HCT116 (cell line): ENCODE data around the gene BCAS4. TPM values are rescaled to one million over a fixed set of nuclear protein-coding genes. Genes with fewer than 3 reads are reported as not detected.

Source experiments
- ATAC-seq: fragments of 200-7000 bp; cut with Tn5 transposase; 2 replicates; pipeline ENCODE4 v1.9.1; 2020; ENCODE audit warnings: mild to moderate bottlenecking, moderate library complexity
- BruUV-seq: library from RNA; stranded (reverse); fragments of 400-500 nt; replicated peaks from 2 replicates; lab custom pipeline; 2021; lab: Mats Ljungman, UMichigan
- CTCF ChIA-PET: fragments of 300-600 bp; sonication (Branson Sonifier 250); formaldehyde crosslinking; loops from one replicate; lab custom pipeline; 2021; ENCODE audit warnings: antibody characterized with exemption; lab: Charles Lee
- POLR2A ChIA-PET: fragments of 300-600, 350-600 bp; sonication (Branson Sonifier 250); formaldehyde crosslinking; loops from one replicate; lab custom pipeline; 2021; ENCODE audit warnings: antibody characterized with exemption; lab: Charles Lee
- RAD21 ChIA-PET, 2 experiments: fragments of 300-600 bp; sonication (Branson Sonifier 250); formaldehyde crosslinking; loops; one replicate each; lab custom pipeline; 2023; ENCODE audit warnings: low total read pairs in 2 of 2; ENCODE audit not compliant: uncharacterized antibody in 2 of 2, unreplicated experiment in 2 of 2, low non-redundant PET in 1 of 2; lab: Charles Lee
- DNase-seq: peaks from one replicate; pipeline ENCODE4 v3.0.0-alpha.2; 2010; ENCODE audit warnings: low read depth, low spot score
- H2AFZ ChIP-seq: fragments of 200-600 bp; shearing (Covaris generic), sonication (generic); 2 replicates; pipeline ENCODE4 v1.6.1; 2017; ENCODE audit warnings: low read depth, mixed run types, mixed read lengths, antibody characterized with exemption, low read length; ENCODE audit not compliant: poor library complexity, severe bottlenecking
- H3K27ac ChIP-seq: 2 replicates; pipeline ENCODE4 v1.5.1; 2012; ENCODE audit warnings: low read depth, low read length
- H3K27me3 ChIP-seq: fragments of 200-600 bp; sonication (generic); 2 replicates; pipeline ENCODE4 v1.6.1; 2016; ENCODE audit warnings: mixed run types, low read length, mixed read lengths; ENCODE audit not compliant: insufficient read depth
- H3K36me3 ChIP-seq, 2 experiments: fragments of 200-500 bp in 1 of 2; fragments of 200-600 bp in 1 of 2; sonication (Bioruptor generic) in 1 of 2; sonication (generic) in 1 of 2; 2 replicates each; pipeline versions ENCODE4 v1.5.1 to v1.6.1; 2014 to 2016; ENCODE audit warnings: low read length in 2 of 2, inconsistent platforms in 1 of 2, mixed read lengths in 1 of 2, mixed run types in 1 of 2; ENCODE audit not compliant: insufficient read depth in 2 of 2, control insufficient read depth in 1 of 2
- H3K4me1 ChIP-seq, 2 experiments: fragments of 200-600 bp in 1 of 2; sonication (generic) in 1 of 2; 2 replicates each; pipeline versions ENCODE4 v1.5.1 to v1.6.1; 2012 to 2017; ENCODE audit warnings: low read length in 2 of 2, inconsistent platforms in 1 of 2, mild to moderate bottlenecking in 1 of 2, mixed read lengths in 1 of 2, mixed run types in 1 of 2, moderate library complexity in 1 of 2; ENCODE audit not compliant: insufficient read depth in 2 of 2, control insufficient read depth in 1 of 2
- H3K4me2 ChIP-seq: fragments of 200-600 bp; sonication (generic); 2 replicates; pipeline ENCODE4 v1.6.1; 2017; ENCODE audit warnings: mixed run types, low read length, mixed read lengths
- H3K4me3 ChIP-seq, 2 experiments: fragments of 200-600 bp in 1 of 2; sonication (generic) in 1 of 2; replicated peaks in 1 of 2; 2 replicates each; pipeline ENCODE4 v1.5.1; 2011 to 2016; ENCODE audit warnings: low read length in 2 of 2, control low read depth in 1 of 2, low read depth in 1 of 2, mild to moderate bottlenecking in 1 of 2, mixed read lengths in 1 of 2, mixed run types in 1 of 2
- H3K79me2 ChIP-seq: fragments of 200-600 bp; sonication (generic); 2 replicates; pipeline ENCODE4 v1.6.1; 2017; ENCODE audit warnings: mild to moderate bottlenecking, mixed run types, low read length, moderate library complexity, mixed read lengths; ENCODE audit not compliant: insufficient read depth
- H3K9ac ChIP-seq: fragments of 200-600 bp; sonication (generic); 2 replicates; pipeline ENCODE4 v1.6.1; 2016; ENCODE audit warnings: low read length, mixed read lengths
- H3K9me2 ChIP-seq: fragments of 200-600 bp; sonication (generic), shearing (Covaris generic); 2 replicates; pipeline ENCODE4 v1.6.1; 2017; ENCODE audit warnings: mixed run types, mild to moderate bottlenecking, moderate library complexity; ENCODE audit not compliant: insufficient read depth
- H3K9me3 ChIP-seq, 2 experiments: fragments of 200-500 bp in 1 of 2; fragments of 200-600 bp in 1 of 2; sonication (Bioruptor generic) in 1 of 2; sonication (generic) in 1 of 2; 2 replicates each; pipeline ENCODE4 v1.6.1; 2014 to 2017; ENCODE audit warnings: low read length in 2 of 2, mixed read lengths in 2 of 2, inconsistent platforms in 1 of 2, low read depth in 1 of 2, mild to moderate bottlenecking in 1 of 2, mixed run types in 1 of 2, moderate library complexity in 1 of 2; ENCODE audit not compliant: control insufficient read depth in 1 of 2, insufficient read depth in 1 of 2
- H4K20me1 ChIP-seq: fragments of 200-600 bp; sonication (generic), shearing (Covaris generic); 2 replicates; pipeline ENCODE4 v1.6.1; 2017; ENCODE audit warnings: mixed run types, mild to moderate bottlenecking, moderate library complexity; ENCODE audit not compliant: insufficient read depth
- ATF3 ChIP-seq: IDR thresholded peaks from 2 replicates; pipeline ENCODE4 v1.6.1; 2012
- CBX3 ChIP-seq: IDR thresholded peaks from 2 replicates; pipeline ENCODE4 v1.6.1; 2012; ENCODE audit warnings: low read depth
- CTCF ChIP-seq, 3 experiments: fragments of 200-600 bp in 1 of 3; sonication (generic) in 1 of 3; IDR thresholded peaks in 2 of 3; conservative IDR thresholded peaks in 1 of 3; 2 replicates each; pipeline ENCODE4 v1.5.1; 2012 to 2017; ENCODE audit warnings: low read depth in 2 of 3, low read length in 2 of 3, antibody characterized with exemption in 1 of 3, borderline replicate concordance in 1 of 3, control low read depth in 1 of 3, mild to moderate bottlenecking in 1 of 3, mixed read lengths in 1 of 3, mixed run types in 1 of 3, moderate library complexity in 1 of 3; ENCODE audit not compliant: insufficient read depth in 1 of 3
- EGR1 ChIP-seq: IDR thresholded peaks from 2 replicates; pipeline ENCODE4 v1.6.1; 2012; ENCODE audit warnings: low read depth
- ELF1 ChIP-seq: IDR thresholded peaks from 2 replicates; pipeline ENCODE4 v1.6.1; 2012; ENCODE audit warnings: low read depth, borderline replicate concordance
- EZH2 ChIP-seq: fragments of 200-600 bp; sonication (generic); IDR thresholded peaks from 2 replicates; pipeline ENCODE4 v1.6.1; 2017; ENCODE audit warnings: antibody characterized with exemption, mixed run types
- EZH2phosphoT487 ChIP-seq: fragments of 200-600 bp; IDR thresholded peaks from 2 replicates; pipeline ENCODE4 v1.6.1; 2018; ENCODE audit warnings: antibody characterized with exemption, borderline replicate concordance
- JUND ChIP-seq: IDR thresholded peaks from 2 replicates; pipeline ENCODE4 v1.6.1; 2012
- MAX ChIP-seq: IDR thresholded peaks from 2 replicates; pipeline ENCODE4 v1.6.1; 2012
- POLR2A ChIP-seq: IDR thresholded peaks from 2 replicates; pipeline ENCODE4 v1.7.0; 2011; ENCODE audit warnings: borderline replicate concordance; ENCODE audit not compliant: insufficient read depth, insufficient read length; ENCODE audit errors: extremely low read depth
- SIN3A ChIP-seq: IDR thresholded peaks from 2 replicates; pipeline ENCODE4 v1.6.1; 2012; ENCODE audit warnings: low read depth
- ZNF274 ChIP-seq: fragments of 200-500 bp; sonication (Bioruptor generic); IDR thresholded peaks from 2 replicates; pipeline ENCODE4 v1.6.1; 2014; ENCODE audit warnings: mild to moderate bottlenecking, low read depth, low read length, inconsistent platforms
- intact Hi-C: fragments of 100-400 bp; cut with micrococcal nuclease; formaldehyde crosslinking; loops from 2 replicates; pipeline ENCODE4 v1.10.0; 2022
- total RNA-seq: library from RNA; stranded (reverse); gene quantifications from one replicate; pipeline ENCODE4 v1.2.1, GENCODE V29; 2021; ENCODE audit not compliant: unreplicated experiment

The BCAS4 gene
- total RNA-seq, 1 experiment from 2014 or later: 18.9 TPM

GRCh38 chr20:50901301-50901700 is 106.4 kb downstream of the BCAS4 start:
- ATAC-seq (no peak), DNase-seq (no peak)
- H3K9me3 ChIP-seq: no peaks in the 10 kb centered on the region
- no peak overlapping the region for H3K9ac ChIP-seq
- no peak overlapping the region for H2AFZ ChIP-seq
- ChIA-PET RAD21 (interaction anchor here in 1 of 2 experiments (0.7 kb wide), 1 partner anchor 28 kb away, joined by 3 read pairs; no protein-coding TSS in a partner anchor), POLR2A (no interaction called here)
- no peaks in the 10 kb centered on the region for H3K27me3 ChIP-seq
- no peak overlapping the region for H3K4me2 ChIP-seq
- no peaks in the 10 kb centered on the region for H3K4me1 ChIP-seq
- H3K79me2 ChIP-seq: peaks cover 99% of the 10 kb centered on the region
- intact Hi-C loops: no loop called here
- BruUV-seq: TSS peak; percentile 3
- H3K27ac ChIP-seq: no peak overlapping the region
- peaks cover 44% of the 10 kb centered on the region; the same call in 1 of the 2 replicates for H4K20me1 ChIP-seq
- TF ChIP-seq EZH2 (no peak), POLR2A (no peak), MAX (no peak), ELF1 (no peak), SIN3A (no peak), EZH2phosphoT487 (no peak), EGR1 (no peak), CBX3 (no peak), ZNF274 (no peak), ATF3 (no peak), JUND (no peak), CTCF (IDR thresholded peaks at IDR 0.05 in 2 of 3, conservative IDR thresholded peaks at IDR 0.05 in 1 of 3; ENCODE audit: borderline replicate concordance in 1 of 3, insufficient read depth in 1 of 3, low read depth in 2 of 3, low read length in 2 of 3) (no peak)
- TF ChIP-seq, all 23 proteins: peak for 0
- peaks cover 30 to 52% of the 10 kb centered on the region in 2 experiments for H3K36me3 ChIP-seq
- CTCF ChIA-PET: no interaction called here
- no peak overlapping the region for H3K4me3 ChIP-seq
- H3K9me2 ChIP-seq: no peaks in the 10 kb centered on the region
